ENCODE data around the gene NOS1AP. TPM values are rescaled to one million over a fixed set of nuclear protein-coding genes. Genes with fewer than 3 reads are reported as not detected.

The NOS1AP gene
- total RNA-seq, 1 experiment from 2014 or later = 5.3 TPM

DNA sequence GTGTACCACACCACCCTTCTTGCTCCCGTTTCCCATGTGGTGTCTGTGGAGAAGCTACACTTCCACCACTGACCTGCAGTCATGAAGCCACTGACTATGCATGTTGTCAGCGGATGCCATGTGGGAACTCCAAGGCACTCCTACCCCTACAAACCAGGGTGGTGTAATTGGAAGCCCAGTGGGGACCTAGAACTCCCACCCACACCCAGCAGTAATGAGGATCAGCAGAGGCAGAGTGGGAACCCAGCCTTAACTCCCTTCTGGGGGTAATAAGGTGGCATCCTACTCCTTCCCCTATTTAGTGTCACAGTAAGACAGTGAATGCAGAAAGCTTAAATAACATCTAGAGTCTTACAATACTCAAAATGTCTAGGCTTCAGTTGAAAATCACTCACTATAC is 228.8 kb downstream of the NOS1AP start:
- RAD21 ChIA-PET (ENCODE audit: low non-redundant PET in 1 of 2, low total read pairs in 2 of 2, uncharacterized antibody in 2 of 2, unreplicated experiment in 2 of 2) = no interaction called here
- intact Hi-C loops (cut with micrococcal nuclease) = no loop called here

More for the DNA sequence above, 228.8 kb downstream of the NOS1AP start:
- Histone ChIP-seq H3K4me2 (ENCODE audit: low read length) (no peak overlapping the region), H3K79me2 (ENCODE audit: insufficient read depth, low read length) (no peaks in the 10 kb centered on the region), H2AFZ (ENCODE audit: low read depth, low read length, poor library complexity, severe bottlenecking) (no peak overlapping the region), H3K9me3 (ENCODE audit: control insufficient read depth in 1 of 2, insufficient read depth in 1 of 2, low read depth in 1 of 2, low read length in 2 of 2) (no peaks in the 10 kb centered on the region), H4K20me1 (ENCODE audit: insufficient read depth) (no peaks in the 10 kb centered on the region), H3K4me3 (replicated peaks in 1 of 2; ENCODE audit: low read depth in 1 of 2, low read length in 2 of 2) (no peak overlapping the region), H3K9ac (ENCODE audit: low read length) (no peak overlapping the region), H3K4me1 (ENCODE audit: control insufficient read depth in 1 of 2, insufficient read depth in 2 of 2, low read length in 2 of 2) (no peaks in the 10 kb centered on the region), H3K27ac (ENCODE audit: low read depth, low read length) (no peak overlapping the region), H3K9me2 (ENCODE audit: insufficient read depth) (no peaks in the 10 kb centered on the region), H3K27me3 (ENCODE audit: insufficient read depth, low read length) (no peaks in the 10 kb centered on the region), H3K36me3 (ENCODE audit: control insufficient read depth in 1 of 2, insufficient read depth in 2 of 2, low read length in 2 of 2) (no peaks in the 10 kb centered on the region)
- ChIA-PET CTCF (no interaction called here), POLR2A (no interaction called here)
- BruUV-seq (replicated peaks) = no TSS peak
- TF ChIP-seq JUND (IDR thresholded peaks at IDR 0.05) (no peak), FOSL1 (IDR thresholded peaks at IDR 0.05; ENCODE audit: low read depth) (no peak), ELF1 (IDR thresholded peaks at IDR 0.05; ENCODE audit: borderline replicate concordance, low read depth) (no peak), CEBPB (IDR thresholded peaks at IDR 0.05; ENCODE audit: low read depth) (no peak), EZH2 (IDR thresholded peaks at IDR 0.05) (no peak), CBX3 (IDR thresholded peaks at IDR 0.05; ENCODE audit: low read depth) (no peak), MAX (IDR thresholded peaks at IDR 0.05) (no peak), EGR1 (IDR thresholded peaks at IDR 0.05; ENCODE audit: low read depth) (no peak), TCF7L2 (IDR thresholded peaks at IDR 0.05; ENCODE audit: borderline replicate concordance, extremely low read depth, insufficient read depth, insufficient read length) (no peak), RAD21 (IDR thresholded peaks at IDR 0.05; ENCODE audit: low read depth) (no peak), SP1 (IDR thresholded peaks at IDR 0.05; ENCODE audit: low read depth) (no peak), EZH2phosphoT487 (IDR thresholded peaks at IDR 0.05; ENCODE audit: borderline replicate concordance) (no peak), POLR2A (IDR thresholded peaks at IDR 0.05; ENCODE audit: borderline replicate concordance, extremely low read depth, insufficient read depth, insufficient read length) (no peak)
- TF ChIP-seq, protein P1, sequence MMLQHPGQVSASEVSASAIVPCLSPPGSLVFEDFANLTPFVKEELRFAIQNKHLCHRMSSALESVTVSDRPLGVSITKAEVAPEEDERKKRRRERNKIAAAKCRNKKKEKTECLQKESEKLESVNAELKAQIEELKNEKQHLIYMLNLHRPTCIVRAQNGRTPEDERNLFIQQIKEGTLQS (IDR thresholded peaks at IDR 0.05) = no peak
- TF ChIP-seq, protein P2, sequence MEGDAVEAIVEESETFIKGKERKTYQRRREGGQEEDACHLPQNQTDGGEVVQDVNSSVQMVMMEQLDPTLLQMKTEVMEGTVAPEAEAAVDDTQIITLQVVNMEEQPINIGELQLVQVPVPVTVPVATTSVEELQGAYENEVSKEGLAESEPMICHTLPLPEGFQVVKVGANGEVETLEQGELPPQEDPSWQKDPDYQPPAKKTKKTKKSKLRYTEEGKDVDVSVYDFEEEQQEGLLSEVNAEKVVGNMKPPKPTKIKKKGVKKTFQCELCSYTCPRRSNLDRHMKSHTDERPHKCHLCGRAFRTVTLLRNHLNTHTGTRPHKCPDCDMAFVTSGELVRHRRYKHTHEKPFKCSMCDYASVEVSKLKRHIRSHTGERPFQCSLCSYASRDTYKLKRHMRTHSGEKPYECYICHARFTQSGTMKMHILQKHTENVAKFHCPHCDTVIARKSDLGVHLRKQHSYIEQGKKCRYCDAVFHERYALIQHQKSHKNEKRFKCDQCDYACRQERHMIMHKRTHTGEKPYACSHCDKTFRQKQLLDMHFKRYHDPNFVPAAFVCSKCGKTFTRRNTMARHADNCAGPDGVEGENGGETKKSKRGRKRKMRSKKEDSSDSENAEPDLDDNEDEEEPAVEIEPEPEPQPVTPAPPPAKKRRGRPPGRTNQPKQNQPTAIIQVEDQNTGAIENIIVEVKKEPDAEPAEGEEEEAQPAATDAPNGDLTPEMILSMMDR (IDR thresholded peaks at IDR 0.05 in 2 of 3, conservative IDR thresholded peaks at IDR 0.05 in 1 of 3; ENCODE audit: borderline replicate concordance in 1 of 3, insufficient read depth in 1 of 3, low read depth in 2 of 3, low read length in 2 of 3) = no peak
- DNase-seq (ENCODE audit: low read depth, low spot score) (no peak), ATAC-seq (no peak)
